ENCODE results near the gene GMDS. TPM values are rescaled to one million over a fixed set of nuclear protein-coding genes. Genes with fewer than 3 reads are reported as not detected.

The GMDS gene
- total and polyA plus RNA-seq, 2 experiments from 2014 or later = 30.1 to 36.5 TPM

GRCh38 chr6:1958257-1958656, 287.1 kb downstream of the GMDS start:
- H3F3A ChIP-seq (replicated peaks; ENCODE audit: low read depth) = no peaks in the 10 kb centered on the region
- H3K27ac Mint-ChIP-seq = 0 out of 2 replicates have a peak overlapping the region, but pooled peaks have one; percentile 4
- H3K27ac ChIP-seq (ENCODE audit: low read depth) = no peak overlapping the region
- DNase-seq (ENCODE audit: low spot score) (no peak), ATAC-seq (no peak; the same call in 2 of the 3 replicates)
- no peak overlapping the region for H3K4me3 Mint-ChIP-seq
- no peaks in the 10 kb centered on the region for H3K9me3 Mint-ChIP-seq
- H2AFZ ChIP-seq = no peak overlapping the region
- no peak overlapping the region for H3K4me2 ChIP-seq
- no peaks in the 10 kb centered on the region for H3K27me3 ChIP-seq (ENCODE audit: insufficient read depth)
- H3K9me2 ChIP-seq (ENCODE audit: insufficient read depth) = no peaks in the 10 kb centered on the region
- no peaks in the 10 kb centered on the region for H3K27me3 Mint-ChIP-seq (ENCODE audit: insufficient read depth, low read depth, poor library complexity)
- H3K4me1 Mint-ChIP-seq = peaks cover 15% of the 10 kb centered on the region; the same call in 2 of the 3 replicates
- no peaks in the 10 kb centered on the region for H4K20me1 ChIP-seq (replicated peaks; ENCODE audit: insufficient read depth)
- no peak overlapping the region for H3K4me3 ChIP-seq
- H3K36me3 Mint-ChIP-seq (ENCODE audit: low read depth) = no peaks in the 10 kb centered on the region
- H3K79me2 ChIP-seq (replicated peaks; ENCODE audit: insufficient read depth) = no peaks in the 10 kb centered on the region
- TF ChIP-seq STAT1 (IDR thresholded peaks at IDR 0.05; ENCODE audit: unreplicated experiment) (no peak), CREB1 (CRISPR knock-in tag; IDR thresholded peaks at IDR 0.05; ENCODE audit: low read depth) (no peak), POLR2AphosphoS5 (IDR thresholded peaks at IDR 0.05; ENCODE audit: low read depth) (no peak), ZNF331 (CRISPR knock-in tag; IDR thresholded peaks at IDR 0.05; ENCODE audit: low read depth) (no peak)
- no peaks in the 10 kb centered on the region for H3K4me1 ChIP-seq (ENCODE audit: insufficient read depth)
- no peaks in the 10 kb centered on the region for H3K36me3 ChIP-seq (ENCODE audit: insufficient read depth)

- Histone ChIP-seq H2AFZ (no peak overlapping the region), H3F3A (replicated peaks; ENCODE audit: low read depth) (no peaks in the 10 kb centered on the region), H4K20me1 (replicated peaks; ENCODE audit: insufficient read depth) (no peaks in the 10 kb centered on the region), H3K9me2 (ENCODE audit: insufficient read depth) (no peaks in the 10 kb centered on the region), H3K27me3 (ENCODE audit: insufficient read depth) (no peaks in the 10 kb centered on the region), H3K79me2 (replicated peaks; ENCODE audit: insufficient read depth) (no peaks in the 10 kb centered on the region), H3K27ac (ENCODE audit: low read depth) (no peak overlapping the region), H3K4me2 (no peak overlapping the region), H3K4me1 (ENCODE audit: insufficient read depth) (no peaks in the 10 kb centered on the region), H3K36me3 (ENCODE audit: insufficient read depth) (no peaks in the 10 kb centered on the region), H3K4me3 (no peak overlapping the region)
- Mint-ChIP-seq H3K9me3 (no peaks in the 10 kb centered on the region), H3K27me3 (ENCODE audit: insufficient read depth, low read depth, poor library complexity) (no peaks in the 10 kb centered on the region), H3K36me3 (ENCODE audit: low read depth) (no peaks in the 10 kb centered on the region), H3K4me1 (peaks cover 15% of the 10 kb centered on the region; the same call in 2 of the 3 replicates), H3K27ac (no peak overlapping the region), H3K4me3 (no peak overlapping the region)
- ATAC-seq (no peak), DNase-seq (ENCODE audit: low spot score) (no peak)
- TF ChIP-seq ETS1 (IDR thresholded peaks at IDR 0.05) = no peak
- TF ChIP-seq STAT1 (IDR thresholded peaks at IDR 0.05; ENCODE audit: unreplicated experiment) = no peak
- no peak for TF ChIP-seq REST (IDR thresholded peaks at IDR 0.05; ENCODE audit: unreplicated experiment)
- no peak for TF ChIP-seq EZH2phosphoT487 (IDR thresholded peaks at IDR 0.05; ENCODE audit: unreplicated experiment)
- TF ChIP-seq CREB1 (CRISPR knock-in tag; IDR thresholded peaks at IDR 0.05; ENCODE audit: low read depth) = no peak
- no peak for TF ChIP-seq JUNB (IDR thresholded peaks at IDR 0.05; ENCODE audit: unreplicated experiment)
- no peak for TF ChIP-seq CTCF (conservative IDR thresholded peaks at IDR 0.05; ENCODE audit: low read depth in 2 of 2)
- TF ChIP-seq EZH2 (IDR thresholded peaks at IDR 0.05; ENCODE audit: low read depth, unreplicated experiment) = no peak
- no peak for TF ChIP-seq ZNF331 (CRISPR knock-in tag; IDR thresholded peaks at IDR 0.05; ENCODE audit: low read depth)
- no peak for TF ChIP-seq POLR2AphosphoS5 (IDR thresholded peaks at IDR 0.05; ENCODE audit: low read depth)
Measured at GRCh38 chr6:1957746-1958145, 287.7 kb downstream of the GMDS start.
